Endothelial cell of umbilical vein (primary cell): Measurements from ENCODE around the gene CFAP61.

Experiments used
- CTCF ChIP-seq, 2 donors: IDR thresholded peaks; 1 replicate in 1 of 2; 2 replicates in 1 of 2; pipeline ENCODE4 v1.5.1; 2011; ENCODE audit warnings: low read length in 2 of 2, mild to moderate bottlenecking in 2 of 2, moderate library complexity in 2 of 2, control low read depth in 1 of 2, inconsistent platforms in 1 of 2, low read depth in 1 of 2; ENCODE audit not compliant: insufficient read depth in 1 of 2; ENCODE audit errors: extremely low read depth in 1 of 2
- EZH2 ChIP-seq: IDR thresholded peaks from 2 replicates; pipeline ENCODE4 v1.6.1; 2012; ENCODE audit warnings: borderline replicate concordance, low read depth, mild to moderate bottlenecking, moderate library complexity, low read length, inconsistent platforms; ENCODE audit not compliant: severe bottlenecking
- MAX ChIP-seq: IDR thresholded peaks from 2 replicates; pipeline ENCODE4 v1.6.1; 2011; ENCODE audit not compliant: insufficient read depth, insufficient read length
- MYC ChIP-seq: IDR thresholded peaks from one replicate; pipeline ENCODE4 v1.6.1; 2011; ENCODE audit warnings: mild to moderate bottlenecking, low read depth, low read length
- POLR2A ChIP-seq: IDR thresholded peaks from 2 replicates; pipeline ENCODE4 v1.6.1; 2012; ENCODE audit warnings: low read depth, mild to moderate bottlenecking, control low read depth, low read length
- POLR2AphosphoS5 ChIP-seq: IDR thresholded peaks from 2 replicates; pipeline ENCODE4 v1.6.1; 2012; ENCODE audit warnings: low read depth, mild to moderate bottlenecking, control low read depth, low read length, moderate library complexity; ENCODE audit not compliant: insufficient read depth

- no peak for TF ChIP-seq CTCF (IDR thresholded peaks at IDR 0.05; ENCODE audit: extremely low read depth in 1 of 2, insufficient read depth in 1 of 2, low read depth in 1 of 2, low read length in 2 of 2)
- TF ChIP-seq MAX: no peak
- no peak for TF ChIP-seq EZH2
- TF ChIP-seq POLR2A: no peak
- TF ChIP-seq POLR2AphosphoS5: no peak
- TF ChIP-seq MYC: no peak
These were observed 49.8 kb downstream of the CFAP61 start for GRCh38 chr20:20102163-20102562.
